K562 (cell line): Measurements from ENCODE around the gene SEZ6. TPM values are rescaled to one million over a fixed set of nuclear protein-coding genes. Genes with fewer than 3 reads are reported as not detected.

Experiments
- BRCA1 ChIP-seq, 2 experiments: fragments of 450-650 bp in 1 of 2; sonication (generic) in 1 of 2; formaldehyde crosslinking in 1 of 2; IDR thresholded peaks; 2 replicates each; pipeline versions ENCODE4 v1.5.0 to v1.6.1; 2017 to 2020; ENCODE audit warnings: mild to moderate bottlenecking in 1 of 2, missing genetic modification reagents in 1 of 2
- CAMTA2 ChIP-seq: fragments of 250-450 bp; sonication (Bioruptor Pico); conservative IDR thresholded peaks from 2 replicates; pipeline ENCODE4 v1.5.1; 2022
- CCAR2 ChIP-seq: fragments of 200-400 bp; formaldehyde crosslinking; IDR thresholded peaks from 2 replicates; pipeline ENCODE4 v1.6.1; 2017; ENCODE audit warnings: mild to moderate bottlenecking, low read depth, low read length
- E2F6 ChIP-seq, 2 experiments: IDR thresholded peaks; 2 replicates each; pipeline ENCODE4 v1.6.1; 2011; ENCODE audit warnings: borderline replicate concordance in 1 of 2, control low read depth in 1 of 2, low read depth in 1 of 2, low read length in 1 of 2, mild to moderate bottlenecking in 1 of 2, mixed read lengths in 1 of 2, moderate library complexity in 1 of 2; ENCODE audit not compliant: insufficient read depth in 1 of 2, insufficient read length in 1 of 2, poor library complexity in 1 of 2, severe bottlenecking in 1 of 2; ENCODE audit errors: extremely low read depth in 1 of 2
- FOXJ2 ChIP-seq: fragments of 200-800 bp; sonication (Bioruptor generic); IDR thresholded peaks from 2 replicates; pipeline ENCODE4 v1.6.1; 2016; ENCODE audit warnings: missing genetic modification characterization, missing compliant biosample characterization
- FUS ChIP-seq: fragments of 200-400 bp; formaldehyde crosslinking; optimal IDR thresholded peaks from 2 replicates; pipeline ENCODE3; 2017; ENCODE audit warnings: low read depth, low read length
- HDAC3 ChIP-seq: fragments of 450-650 bp; IDR thresholded peaks from 2 replicates; pipeline ENCODE4 v1.6.1; 2018; ENCODE audit warnings: borderline replicate concordance, mild to moderate bottlenecking, moderate library complexity; ENCODE audit not compliant: partially characterized antibody
- HSF4 ChIP-seq: fragments of 250-450 bp; sonication (Bioruptor Pico); IDR thresholded peaks from 2 replicates; pipeline ENCODE4 v2.1.2; 2022; ENCODE audit warnings: mild to moderate bottlenecking, moderate library complexity, borderline replicate concordance
- MNT ChIP-seq, 2 experiments: fragments of 450-650 bp; conservative IDR thresholded peaks; 2 replicates each; pipeline ENCODE4 v1.6.1; 2017; ENCODE audit warnings: mild to moderate bottlenecking in 2 of 2, moderate library complexity in 2 of 2
- NFE2 ChIP-seq: IDR thresholded peaks from 2 replicates; pipeline ENCODE4 v1.6.1; 2014; ENCODE audit warnings: antibody characterized with exemption, low read depth
- PURB ChIP-seq: sonication (generic); formaldehyde crosslinking; IDR thresholded peaks from 2 replicates; pipeline ENCODE4 v1.9.0; 2021; ENCODE audit warnings: low read depth, mild to moderate bottlenecking, missing genetic modification reagents
- RAD21 ChIP-seq, 2 experiments: fragments of 250-450 bp in 1 of 2; fragments of 450-650 bp in 1 of 2; sonication (Bioruptor Pico) in 1 of 2; formaldehyde crosslinking in 1 of 2; IDR thresholded peaks in 1 of 2; conservative IDR thresholded peaks in 1 of 2; 2 replicates each; pipeline versions ENCODE4 v1.4.0 to v1.8.0; 2020 to 2022; ENCODE audit warnings: mild to moderate bottlenecking in 2 of 2, moderate library complexity in 1 of 2
- TBP ChIP-seq: optimal IDR thresholded peaks from 2 replicates; pipeline ENCODE3; 2011; ENCODE audit warnings: low read depth, low read length, improper control_type of control experiment
- ZNF175 ChIP-seq: fragments of 200-800 bp; sonication (Bioruptor generic); IDR thresholded peaks from 2 replicates; pipeline ENCODE4 v1.6.1; 2016; ENCODE audit warnings: low read depth, mild to moderate bottlenecking, missing genetic modification characterization, missing compliant biosample characterization
- ZNF24 ChIP-seq: fragments of 450-650 bp; IDR thresholded peaks from 2 replicates; pipeline ENCODE4 v1.6.1; 2016
- ZNF354B ChIP-seq: fragments of 250-450 bp; sonication (Bioruptor Pico); IDR thresholded peaks from 2 replicates; pipeline ENCODE4 v1.4.0; 2020
- ZNF507 ChIP-seq: conservative IDR thresholded peaks from 2 replicates; pipeline ENCODE4 v1.6.1; 2017; ENCODE audit warnings: missing genetic modification characterization, missing compliant biosample characterization
- ZNF76 ChIP-seq: fragments of 250-450 bp; sonication (Bioruptor Pico); IDR thresholded peaks from 2 replicates; pipeline ENCODE4 v1.4.0; 2020; ENCODE audit warnings: mild to moderate bottlenecking, moderate library complexity, borderline replicate concordance
- polyA plus RNA-seq, 8 experiments: library from polyadenylated mRNA; depleted of rRNA in 4 of 8; stranded (reverse) in 5 of 8; unstranded in 3 of 8; fragments of >200 nt; fragmentation: Nextera tagmentation in 2 of 8; fragmentation: Illumina TruSeq in 1 of 8; extraction: Ambion mirVana in 2 of 8; extraction: Trizol in 1 of 8; gene quantifications; 2 replicates each; pipeline versions ENCODE4 v1.2.1 to v1.2.3, GENCODE V29; 2011 to 2014; ENCODE audit warnings: inconsistent platforms in 1 of 8, missing spikeins in 1 of 8
- total RNA-seq, 7 experiments: library from RNA; depleted of rRNA in 6 of 7; stranded (reverse); fragments of >200 nt in 6 of 7; fragmentation: Illumina TruSeq in 2 of 7; extraction: Trizol in 2 of 7; gene quantifications; 2 replicates each; pipeline versions ENCODE4 v1.2.1 to v1.2.3, GENCODE V29; 2011 to 2021; ENCODE audit warnings: low replicate concordance in 1 of 7
- TF ChIP-seq, protein P1 (sequence below): conservative IDR thresholded peaks from 2 replicates; pipeline ENCODE4 v1.6.1; 2011; ENCODE audit warnings: low read depth, mild to moderate bottlenecking, low read length; ENCODE audit not compliant: control insufficient read depth
- TF ChIP-seq, protein P2 (sequence below): sonication (generic); formaldehyde crosslinking; IDR thresholded peaks from 2 replicates; pipeline ENCODE4 v1.8.1; 2023; ENCODE audit warnings: mild to moderate bottlenecking, missing genetic modification reagents

The SEZ6 gene
- total and polyA plus RNA-seq, 9 of the 15 experiments (the other 6 are each of a cell fraction or from before 2014, with no cell fraction given) = not detected

DNA sequence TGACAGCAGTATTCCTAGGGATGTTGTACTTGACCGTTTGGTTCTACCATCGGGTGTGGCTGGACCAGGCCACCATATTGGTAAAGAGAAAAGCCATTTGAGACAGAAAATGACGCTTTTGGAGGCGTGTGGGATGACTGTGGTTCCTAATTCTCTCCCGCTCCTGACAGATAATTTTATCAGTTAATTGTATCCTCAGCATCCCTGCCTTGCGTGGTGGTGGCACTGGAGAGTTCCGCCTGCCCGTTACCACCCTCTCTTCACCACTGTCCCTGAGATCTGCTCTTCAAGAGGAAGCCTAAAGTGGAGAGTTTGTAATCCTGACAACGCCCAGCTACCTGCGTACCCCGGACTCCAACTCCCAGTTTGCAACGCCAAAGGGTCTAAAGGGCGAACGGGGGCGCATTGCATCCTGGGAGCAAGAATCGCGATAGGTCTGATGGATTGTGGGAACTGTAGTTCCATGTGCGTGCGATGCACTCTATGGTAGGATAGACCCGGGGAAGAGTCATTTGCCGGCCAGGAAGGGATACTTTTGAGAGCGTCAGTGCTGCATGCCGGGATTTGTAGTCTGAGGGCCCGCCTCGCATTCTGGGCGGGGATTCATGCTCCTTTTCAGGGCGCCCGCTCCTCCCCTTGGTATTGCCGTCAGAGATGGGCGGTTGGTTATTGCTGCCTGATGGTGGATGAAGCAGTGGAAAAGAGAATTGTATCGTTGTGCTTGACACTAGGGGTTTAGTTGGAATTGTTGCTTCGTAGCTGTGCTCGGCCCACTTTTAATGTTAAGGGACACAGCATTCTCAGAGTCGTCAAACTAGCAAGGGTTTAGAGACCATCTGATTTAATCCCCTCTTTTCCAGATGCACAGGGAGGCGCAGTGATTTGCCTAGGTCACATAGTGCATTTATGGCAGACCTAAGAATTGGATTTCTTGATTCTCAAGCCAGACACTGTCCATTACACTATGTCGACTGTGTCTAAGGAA, 53.5 kb downstream of the SEZ6 start (continued):
- no peak for TF ChIP-seq E2F6 (IDR thresholded peaks at IDR 0.05; ENCODE audit: borderline replicate concordance in 1 of 2, extremely low read depth in 1 of 2, insufficient read depth in 1 of 2, insufficient read length in 1 of 2, low read depth in 1 of 2, low read length in 1 of 2, poor library complexity in 1 of 2, severe bottlenecking in 1 of 2)
- no peak for TF ChIP-seq HDAC3
- TF ChIP-seq CAMTA2 = no peak
- TF ChIP-seq, protein P1, sequence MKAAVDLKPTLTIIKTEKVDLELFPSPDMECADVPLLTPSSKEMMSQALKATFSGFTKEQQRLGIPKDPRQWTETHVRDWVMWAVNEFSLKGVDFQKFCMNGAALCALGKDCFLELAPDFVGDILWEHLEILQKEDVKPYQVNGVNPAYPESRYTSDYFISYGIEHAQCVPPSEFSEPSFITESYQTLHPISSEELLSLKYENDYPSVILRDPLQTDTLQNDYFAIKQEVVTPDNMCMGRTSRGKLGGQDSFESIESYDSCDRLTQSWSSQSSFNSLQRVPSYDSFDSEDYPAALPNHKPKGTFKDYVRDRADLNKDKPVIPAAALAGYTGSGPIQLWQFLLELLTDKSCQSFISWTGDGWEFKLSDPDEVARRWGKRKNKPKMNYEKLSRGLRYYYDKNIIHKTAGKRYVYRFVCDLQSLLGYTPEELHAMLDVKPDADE = peak; percentile 100
- TF ChIP-seq NFE2 = no peak
- no peak for TF ChIP-seq FUS
- TF ChIP-seq ZNF76 (CRISPR knock-in tag) = no peak
- TF ChIP-seq PURB (CRISPR knock-in tag) = no peak
- no peak for TF ChIP-seq BRCA1 (IDR thresholded peaks at IDR 0.05)
- TF ChIP-seq BRCA1 (CRISPR knock-in tag; IDR thresholded peaks at IDR 0.05) = no peak
- peak; percentile 80 for TF ChIP-seq TBP
- TF ChIP-seq ZNF507 (tag) = no peak
- no peak for TF ChIP-seq RAD21 (CRISPR knock-in tag; conservative IDR thresholded peaks at IDR 0.05 in 1 of 2, IDR thresholded peaks at IDR 0.05 in 1 of 2)
- no peak for TF ChIP-seq ZNF354B (CRISPR knock-in tag)
- TF ChIP-seq CCAR2 = no peak
- TF ChIP-seq, protein P2, sequence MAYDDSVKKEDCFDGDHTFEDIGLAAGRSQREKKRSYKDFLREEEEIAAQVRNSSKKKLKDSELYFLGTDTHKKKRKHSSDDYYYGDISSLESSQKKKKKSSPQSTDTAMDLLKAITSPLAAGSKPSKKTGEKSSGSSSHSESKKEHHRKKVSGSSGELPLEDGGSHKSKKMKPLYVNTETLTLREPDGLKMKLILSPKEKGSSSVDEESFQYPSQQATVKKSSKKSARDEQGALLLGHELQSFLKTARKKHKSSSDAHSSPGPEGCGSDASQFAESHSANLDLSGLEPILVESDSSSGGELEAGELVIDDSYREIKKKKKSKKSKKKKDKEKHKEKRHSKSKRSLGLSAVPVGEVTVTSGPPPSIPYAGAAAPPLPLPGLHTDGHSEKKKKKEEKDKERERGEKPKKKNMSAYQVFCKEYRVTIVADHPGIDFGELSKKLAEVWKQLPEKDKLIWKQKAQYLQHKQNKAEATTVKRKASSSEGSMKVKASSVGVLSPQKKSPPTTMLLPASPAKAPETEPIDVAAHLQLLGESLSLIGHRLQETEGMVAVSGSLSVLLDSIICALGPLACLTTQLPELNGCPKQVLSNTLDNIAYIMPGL (CRISPR knock-in tag) = peak; percentile 86; the same call in 1 of the 2 replicates
- TF ChIP-seq ZNF175 = peak; percentile 98
- no peak for TF ChIP-seq HSF4 (CRISPR knock-in tag)
- TF ChIP-seq MNT (conservative IDR thresholded peaks at IDR 0.05) = peak; percentile 95 to 98
- no peak for TF ChIP-seq ZNF24
- TF ChIP-seq FOXJ2 = no peak
